Osteoblast (primary cell): ENCODE results near the gene DENND1C. TPM values are rescaled to one million over a fixed set of nuclear protein-coding genes. Genes with fewer than 3 reads are reported as not detected.
A peak's percentile ranks its signal among the peaks of the same experiment; 100 is the strongest.

Source experiments
- DNase-seq: peaks from one replicate; pipeline ENCODE4 v3.0.0; 2011; ENCODE audit warnings: low spot score, mixed read lengths; ENCODE audit not compliant: insufficient read length; ENCODE audit errors: missing footprints
- H2AFZ ChIP-seq: 2 replicates; pipeline ENCODE4 v1.6.0; 2011; ENCODE audit warnings: mild to moderate bottlenecking, low read length
- H3K27ac ChIP-seq: 2 replicates; pipeline ENCODE4 v1.5.1; 2011; ENCODE audit warnings: mild to moderate bottlenecking, low read depth, low read length, moderate library complexity
- H3K27me3 ChIP-seq: 2 replicates; pipeline ENCODE4 v1.6.0; 2012; ENCODE audit warnings: mild to moderate bottlenecking, control low read depth, inconsistent platforms, low read length, moderate library complexity; ENCODE audit not compliant: insufficient read depth
- H3K36me3 ChIP-seq: 2 replicates; pipeline ENCODE4 v1.5.1; 2011; ENCODE audit warnings: mild to moderate bottlenecking, low read length, control low read depth, moderate library complexity; ENCODE audit not compliant: insufficient read depth
- H3K4me1 ChIP-seq: 2 replicates; pipeline ENCODE4 v1.5.1; 2011; ENCODE audit warnings: mild to moderate bottlenecking, low read length, control low read depth, moderate library complexity; ENCODE audit not compliant: insufficient read depth
- H3K4me2 ChIP-seq: 2 replicates; pipeline ENCODE4 v1.6.0; 2011; ENCODE audit warnings: mild to moderate bottlenecking, low read length; ENCODE audit not compliant: insufficient read depth
- H3K4me3 ChIP-seq: fragments of 200-600 bp; sonication (generic); 3 replicates; pipeline ENCODE4 v1.5.1; 2012; ENCODE audit warnings: mild to moderate bottlenecking, low read length, inconsistent platforms; ENCODE audit not compliant: insufficient read depth
- H3K79me2 ChIP-seq: 2 replicates; pipeline ENCODE4 v1.6.0; 2012; ENCODE audit warnings: mild to moderate bottlenecking, low read length, control low read depth, inconsistent platforms; ENCODE audit not compliant: insufficient read depth
- H3K9me3 ChIP-seq: 2 replicates; pipeline ENCODE4 v1.5.1; 2011; ENCODE audit warnings: low read depth, low read length, control low read depth
- H4K20me1 ChIP-seq: 2 replicates; pipeline ENCODE4 v1.6.0; 2012; ENCODE audit warnings: mild to moderate bottlenecking, low read length, control low read depth; ENCODE audit not compliant: insufficient read depth
- CTCF ChIP-seq: IDR thresholded peaks from 2 replicates; pipeline ENCODE4 v1.5.1; 2011; ENCODE audit warnings: mild to moderate bottlenecking, low read depth, low read length, moderate library complexity; ENCODE audit errors: extremely low read depth
- total RNA-seq: library from RNA; depleted of rRNA; stranded (reverse); fragments of >200 nt; gene quantifications from 2 replicates; pipeline ENCODE4 v1.2.3, GENCODE V29; 2012

The DENND1C gene
- total RNA-seq, 1 donor = not detected

GRCh38 chr19:6452899-6453298, 28.7 kb downstream of the DENND1C start:
- Histone ChIP-seq H3K27ac (no peak overlapping the region), H3K4me1 (no peaks in the 10 kb centered on the region), H3K79me2 (no peaks in the 10 kb centered on the region), H3K4me2 (no peak overlapping the region), H2AFZ (no peak overlapping the region), H3K9me3 (peaks cover 2% of the 10 kb centered on the region), H3K36me3 (peaks cover 2% of the 10 kb centered on the region), H3K4me3 (no peak overlapping the region), H3K27me3 (no peaks in the 10 kb centered on the region), H4K20me1 (no peaks in the 10 kb centered on the region)
- peak; percentile 44 for DNase-seq
- no peak for TF ChIP-seq CTCF

- DNase-seq = no peak
- Histone ChIP-seq H3K4me3 (no peak overlapping the region), H3K36me3 (peaks cover 2% of the 10 kb centered on the region), H3K4me1 (no peaks in the 10 kb centered on the region), H3K27ac (no peak overlapping the region), H4K20me1 (no peaks in the 10 kb centered on the region), H3K4me2 (no peak overlapping the region), H2AFZ (no peak overlapping the region), H3K79me2 (no peaks in the 10 kb centered on the region), H3K27me3 (no peaks in the 10 kb centered on the region), H3K9me3 (peaks cover 2% of the 10 kb centered on the region)
- TF ChIP-seq CTCF = no peak
Measured at GRCh38 chr19:6452223-6452614, 29.4 kb downstream of the DENND1C start.

GRCh38 chr19:6451583-6452222, 29.9 kb downstream of the DENND1C start:
- Histone ChIP-seq H4K20me1 (no peaks in the 10 kb centered on the region), H2AFZ (no peak overlapping the region), H3K79me2 (no peaks in the 10 kb centered on the region), H3K9me3 (peaks cover 2% of the 10 kb centered on the region), H3K4me2 (no peak overlapping the region), H3K4me3 (no peak overlapping the region), H3K27ac (no peak overlapping the region), H3K36me3 (peaks cover 2% of the 10 kb centered on the region), H3K4me1 (no peaks in the 10 kb centered on the region), H3K27me3 (no peaks in the 10 kb centered on the region)
- no peak for TF ChIP-seq CTCF
- DNase-seq = peak; percentile 46

- Histone ChIP-seq H3K4me2 (no peak overlapping the region), H3K4me3 (no peak overlapping the region), H3K27ac (no peak overlapping the region), H2AFZ (no peak overlapping the region), H3K36me3 (peaks cover 2% of the 10 kb centered on the region), H3K27me3 (no peaks in the 10 kb centered on the region), H3K9me3 (peaks cover 2% of the 10 kb centered on the region), H3K79me2 (no peaks in the 10 kb centered on the region), H3K4me1 (no peaks in the 10 kb centered on the region), H4K20me1 (no peaks in the 10 kb centered on the region)
- peak; percentile 36 for DNase-seq
- TF ChIP-seq CTCF = no peak
Measured at GRCh38 chr19:6450166-6450565, 31.4 kb downstream of the DENND1C start.
